Activated naive CD4-positive, alpha-beta T cell treated with anti-CD3 and anti-CD28 coated beads, Interleukin-2, amount 50 U/mL, for 24 hours (primary cell): ENCODE results near the gene YTHDF1.

Experiments used
- H3K27ac Mint-ChIP-seq: one replicate; pipeline ENCODE4 v1.8.0; 2021; ENCODE audit warnings: mild to moderate bottlenecking, mixed read lengths
- H3K27me3 Mint-ChIP-seq: one replicate; pipeline ENCODE4 v1.8.0; 2021; ENCODE audit warnings: mixed read lengths
- H3K36me3 Mint-ChIP-seq: one replicate; pipeline ENCODE4 v1.8.0; 2021; ENCODE audit warnings: mixed read lengths
- H3K4me1 Mint-ChIP-seq: one replicate; pipeline ENCODE4 v1.8.0; 2021; ENCODE audit warnings: mixed read lengths
- H3K4me3 Mint-ChIP-seq: one replicate; pipeline ENCODE4 v1.8.0; 2021; ENCODE audit warnings: mild to moderate bottlenecking, mixed read lengths
- H3K9me3 Mint-ChIP-seq: one replicate; pipeline ENCODE4 v1.8.0; 2021; ENCODE audit warnings: mixed read lengths

Gene YTHDF1

GRCh38 chr20:63208346-63208909, 7.5 kb downstream of the YTHDF1 start:
- Mint-ChIP-seq H3K27ac (no peak overlapping the region), H3K4me3 (no peak overlapping the region), H3K4me1 (peaks cover 70% of the 10 kb centered on the region), H3K36me3 (peaks cover 19% of the 10 kb centered on the region), H3K27me3 (no peaks in the 10 kb centered on the region), H3K9me3 (no peaks in the 10 kb centered on the region)

GRCh38 chr20:63206878-63207277, 9.1 kb downstream of the YTHDF1 start:
- H3K4me3 Mint-ChIP-seq, result no peak overlapping the region
- peaks cover 12% of the 10 kb centered on the region for H3K36me3 Mint-ChIP-seq
- H3K4me1 Mint-ChIP-seq, result peaks cover 54% of the 10 kb centered on the region
- no peaks in the 10 kb centered on the region for H3K9me3 Mint-ChIP-seq
- H3K27ac Mint-ChIP-seq, result no peak overlapping the region
- no peaks in the 10 kb centered on the region for H3K27me3 Mint-ChIP-seq

- H3K36me3 Mint-ChIP-seq, result peaks cover 12% of the 10 kb centered on the region
Measured at GRCh38 chr20:63205896-63206295, 10.0 kb downstream of the YTHDF1 start.

GRCh38 chr20:63204362-63204761, 11.6 kb downstream of the YTHDF1 start:
- H3K4me3 Mint-ChIP-seq, result no peak overlapping the region
- H3K27ac Mint-ChIP-seq, result no peak overlapping the region
- H3K27me3 Mint-ChIP-seq, result no peaks in the 10 kb centered on the region
- H3K36me3 Mint-ChIP-seq, result peaks cover 10% of the 10 kb centered on the region
- peaks cover 42% of the 10 kb centered on the region for H3K4me1 Mint-ChIP-seq
- no peaks in the 10 kb centered on the region for H3K9me3 Mint-ChIP-seq

More at GRCh38 chr20:63205896-63206295, 10.0 kb downstream of the YTHDF1 start:
- no peak overlapping the region for H3K4me3 Mint-ChIP-seq
- peaks cover 49% of the 10 kb centered on the region for H3K4me1 Mint-ChIP-seq
- peak overlapping the region; percentile 35 for H3K27ac Mint-ChIP-seq
- no peaks in the 10 kb centered on the region for H3K27me3 Mint-ChIP-seq
- H3K9me3 Mint-ChIP-seq, result no peaks in the 10 kb centered on the region

- Mint-ChIP-seq H3K27ac (no peak overlapping the region), H3K9me3 (no peaks in the 10 kb centered on the region), H3K4me3 (no peak overlapping the region), H3K4me1 (peaks cover 43% of the 10 kb centered on the region), H3K27me3 (no peaks in the 10 kb centered on the region), H3K36me3 (peaks cover 9% of the 10 kb centered on the region)
Measured at GRCh38 chr20:63202811-63203526, 13.0 kb downstream of the YTHDF1 start.

- Mint-ChIP-seq H3K4me1 (peaks cover 40% of the 10 kb centered on the region), H3K9me3 (no peaks in the 10 kb centered on the region), H3K27ac (no peak overlapping the region), H3K27me3 (no peaks in the 10 kb centered on the region), H3K4me3 (no peak overlapping the region), H3K36me3 (peaks cover 6% of the 10 kb centered on the region)
Measured at GRCh38 chr20:63202021-63202420, 13.9 kb downstream of the YTHDF1 start.

GRCh38 chr20:63198606-63199005, 17.3 kb downstream of the YTHDF1 start:
- H3K36me3 Mint-ChIP-seq, result peaks cover 2% of the 10 kb centered on the region
- H3K9me3 Mint-ChIP-seq, result no peaks in the 10 kb centered on the region
- H3K4me1 Mint-ChIP-seq, result peaks cover 35% of the 10 kb centered on the region
- no peak overlapping the region for H3K4me3 Mint-ChIP-seq
- no peak overlapping the region for H3K27ac Mint-ChIP-seq
- H3K27me3 Mint-ChIP-seq, result no peaks in the 10 kb centered on the region

- H3K27me3 Mint-ChIP-seq, result no peaks in the 10 kb centered on the region
- H3K36me3 Mint-ChIP-seq, result peaks cover 2% of the 10 kb centered on the region
Measured at GRCh38 chr20:63196768-63197470, 19.0 kb downstream of the YTHDF1 start.

GRCh38 chr20:63194797-63195173, 21.1 kb downstream of the YTHDF1 start:
- Mint-ChIP-seq H3K4me3 (no peak overlapping the region), H3K27me3 (no peaks in the 10 kb centered on the region), H3K36me3 (peaks cover 2% of the 10 kb centered on the region), H3K9me3 (no peaks in the 10 kb centered on the region), H3K4me1 (peaks cover 28% of the 10 kb centered on the region), H3K27ac (no peak overlapping the region)

More at GRCh38 chr20:63196768-63197470, 19.0 kb downstream of the YTHDF1 start:
- no peak overlapping the region for H3K27ac Mint-ChIP-seq
- H3K4me1 Mint-ChIP-seq, result peaks cover 35% of the 10 kb centered on the region
- no peaks in the 10 kb centered on the region for H3K9me3 Mint-ChIP-seq
- no peak overlapping the region for H3K4me3 Mint-ChIP-seq

- H3K4me3 Mint-ChIP-seq, result no peak overlapping the region
- H3K27me3 Mint-ChIP-seq, result no peaks in the 10 kb centered on the region
- H3K4me1 Mint-ChIP-seq, result peaks cover 23% of the 10 kb centered on the region
- H3K27ac Mint-ChIP-seq, result no peak overlapping the region
- no peaks in the 10 kb centered on the region for H3K36me3 Mint-ChIP-seq
- no peaks in the 10 kb centered on the region for H3K9me3 Mint-ChIP-seq
Measured at GRCh38 chr20:63194007-63194796, 21.7 kb downstream of the YTHDF1 start.

- Mint-ChIP-seq H3K27me3 (no peaks in the 10 kb centered on the region), H3K4me3 (no peak overlapping the region), H3K36me3 (no peaks in the 10 kb centered on the region), H3K9me3 (no peaks in the 10 kb centered on the region), H3K4me1 (peaks cover 10% of the 10 kb centered on the region), H3K27ac (no peak overlapping the region)
Measured at GRCh38 chr20:63192721-63193120, 23.2 kb downstream of the YTHDF1 start.

- no peak overlapping the region for H3K27ac Mint-ChIP-seq
- H3K36me3 Mint-ChIP-seq, result no peaks in the 10 kb centered on the region
- H3K9me3 Mint-ChIP-seq, result no peaks in the 10 kb centered on the region
- no peak overlapping the region for H3K4me3 Mint-ChIP-seq
- no peaks in the 10 kb centered on the region for H3K27me3 Mint-ChIP-seq
- peaks cover 3% of the 10 kb centered on the region for H3K4me1 Mint-ChIP-seq
Measured at GRCh38 chr20:63191400-63191799, 24.5 kb downstream of the YTHDF1 start.

- Mint-ChIP-seq H3K4me1 (no peaks in the 10 kb centered on the region), H3K36me3 (no peaks in the 10 kb centered on the region), H3K27me3 (no peaks in the 10 kb centered on the region), H3K4me3 (no peak overlapping the region), H3K9me3 (no peaks in the 10 kb centered on the region), H3K27ac (no peak overlapping the region)
Measured at GRCh38 chr20:63190828-63191227, 25.1 kb downstream of the YTHDF1 start.

- Mint-ChIP-seq H3K27ac (no peak overlapping the region), H3K4me1 (no peaks in the 10 kb centered on the region), H3K4me3 (no peak overlapping the region), H3K9me3 (no peaks in the 10 kb centered on the region), H3K27me3 (no peaks in the 10 kb centered on the region), H3K36me3 (no peaks in the 10 kb centered on the region)
Measured at GRCh38 chr20:63189846-63190559, 25.9 kb downstream of the YTHDF1 start.

- no peaks in the 10 kb centered on the region for H3K9me3 Mint-ChIP-seq
- H3K36me3 Mint-ChIP-seq, result no peaks in the 10 kb centered on the region
- H3K4me1 Mint-ChIP-seq, result no peaks in the 10 kb centered on the region
- no peaks in the 10 kb centered on the region for H3K27me3 Mint-ChIP-seq
- H3K4me3 Mint-ChIP-seq, result no peak overlapping the region
- no peak overlapping the region for H3K27ac Mint-ChIP-seq
Measured at GRCh38 chr20:63189322-63189642, 26.6 kb downstream of the YTHDF1 start.
